Activated CD4-positive, alpha-beta T cell treated with anti-CD3 and anti-CD28 coated beads for 24 hours (primary cell): ENCODE results near the gene BRMS1.

Experiments used
- DNase-seq, 2 donors: peaks; one replicate each; pipeline ENCODE4 v3.0.0-alpha.2; 2020; ENCODE audit warnings: low read depth in 2 of 2

Gene BRMS1

GRCh38 chr11:66337103-66337899, 7.6 kb downstream of the BRMS1 start:
- DNase-seq, result no peak

GRCh38 chr11:66336234-66337102, 8.4 kb downstream of the BRMS1 start, which contains the start of gene RIN1:
TSS of gene RIN1 (minus strand) at chr11:66336434. CDS start at chr11:66336402, 32 bp downstream.
- peak in 1 of 2 donors; percentile 47 for DNase-seq

- no peak for DNase-seq
Observed at GRCh38 chr11:66335531-66336233, 9.2 kb downstream of the BRMS1 start.

GRCh38 chr11:66334605-66335442, 10.1 kb downstream of the BRMS1 start:
- no peak for DNase-seq

GRCh38 chr11:66333896-66334604, 10.9 kb downstream of the BRMS1 start:
- DNase-seq, result no peak

GRCh38 chr11:66333220-66333877, 11.6 kb downstream of the BRMS1 start:
- DNase-seq, result no peak

- no peak for DNase-seq
Observed at GRCh38 chr11:66332371-66333219, 12.3 kb downstream of the BRMS1 start.

- no peak for DNase-seq
Observed at GRCh38 chr11:66331542-66332370, 13.1 kb downstream of the BRMS1 start.

GRCh38 chr11:66330931-66331330, 14.0 kb downstream of the BRMS1 start:
- no peak for DNase-seq

- no peak for DNase-seq
Observed at GRCh38 chr11:66329165-66329673, 15.7 kb downstream of the BRMS1 start.

GRCh38 chr11:66328302-66329144, 16.4 kb downstream of the BRMS1 start:
- DNase-seq, result peak; percentile 77 to 80

GRCh38 chr11:66328031-66328301, 16.9 kb downstream of the BRMS1 start:
- no peak for DNase-seq

GRCh38 chr11:66327171-66328030, 17.5 kb downstream of the BRMS1 start:
- DNase-seq, result no peak

GRCh38 chr11:66326261-66327111, 18.4 kb downstream of the BRMS1 start:
- no peak for DNase-seq

- DNase-seq, result no peak
Observed at GRCh38 chr11:66325263-66325671, 19.6 kb downstream of the BRMS1 start.
